LoVo (cell line): ENCODE measurements around the gene SLC52A3.
A peak's percentile ranks its signal among the peaks of the same experiment; 100 is the strongest.
"Not testable (repeated sequence)": the region's sequence is repeated elsewhere in the genome, so short reads cannot be mapped to it uniquely, and the experiment has no call there.

Experiments
- DNase-seq: peaks from one replicate; pipeline ENCODE4 v3.0.0-alpha.2; 2016; ENCODE audit warnings: low spot score

SLC52A3 gene

GRCh38 chr20:768426-768978 is at the start of gene SLC52A3:
Gene SLC52A3 (minus strand): TSS chr20:768500. CDS start chr20:765774, 2,726 bp downstream.
- peak; percentile 94 for DNase-seq

- peak; percentile 62 for DNase-seq
These were observed 47.8 kb upstream of the SLC52A3 start for GRCh38 chr20:815914-816606.

GRCh38 chr20:815226-815625 is 46.9 kb upstream of the SLC52A3 start:
- no peak for DNase-seq

- no peak for DNase-seq
These were observed 45.1 kb upstream of the SLC52A3 start for GRCh38 chr20:813390-813789.

GRCh38 chr20:812435-812814 is 44.1 kb upstream of the SLC52A3 start:
- DNase-seq: not testable (repeated sequence)

GRCh38 chr20:811776-812434 is 43.6 kb upstream of the SLC52A3 start:
- DNase-seq: not testable (repeated sequence)

- no peak for DNase-seq
These were observed 37.4 kb upstream of the SLC52A3 start for GRCh38 chr20:805713-806112.

- DNase-seq: no peak
These were observed 33.4 kb upstream of the SLC52A3 start for GRCh38 chr20:801678-802077.

- DNase-seq: not testable (repeated sequence)
These were observed 31.7 kb upstream of the SLC52A3 start for GRCh38 chr20:800026-800425.

- not testable (repeated sequence) for DNase-seq
These were observed 30.4 kb upstream of the SLC52A3 start for GRCh38 chr20:798746-799145.

- DNase-seq: no peak
These were observed 28.6 kb upstream of the SLC52A3 start for GRCh38 chr20:796921-797320.

- no peak for DNase-seq
These were observed 23.9 kb upstream of the SLC52A3 start for GRCh38 chr20:792248-792647.

- DNase-seq: no peak
These were observed 22.8 kb upstream of the SLC52A3 start for GRCh38 chr20:791056-791455.

GRCh38 chr20:787825-788224 is 19.5 kb upstream of the SLC52A3 start:
- no peak for DNase-seq

- DNase-seq: no peak
These were observed 11.5 kb upstream of the SLC52A3 start for GRCh38 chr20:779771-780170.

- DNase-seq: no peak
These were observed 7.9 kb upstream of the SLC52A3 start for GRCh38 chr20:776165-776564.

- DNase-seq: peak; percentile 24
These were observed 7.4 kb upstream of the SLC52A3 start for GRCh38 chr20:775679-776135.

GRCh38 chr20:774660-775057 is 6.4 kb upstream of the SLC52A3 start:
- no peak for DNase-seq

- DNase-seq: no peak
These were observed 5.8 kb upstream of the SLC52A3 start for GRCh38 chr20:774016-774659.

GRCh38 chr20:772806-773205 is 4.5 kb upstream of the SLC52A3 start:
- DNase-seq: no peak

GRCh38 chr20:771741-772464 is 3.6 kb upstream of the SLC52A3 start:
- no peak for DNase-seq

- no peak for DNase-seq
These were observed 2.4 kb upstream of the SLC52A3 start for GRCh38 chr20:770691-771090.
